ENCODE measurements around the gene S100A8. TPM values are rescaled to one million over a fixed set of nuclear protein-coding genes. Genes with fewer than 3 reads are reported as not detected.

S100A8 gene
- total and polyA plus RNA-seq, 7 donors = 14.2 to 109 (median 82.2) TPM; not detected in 1

DNA sequence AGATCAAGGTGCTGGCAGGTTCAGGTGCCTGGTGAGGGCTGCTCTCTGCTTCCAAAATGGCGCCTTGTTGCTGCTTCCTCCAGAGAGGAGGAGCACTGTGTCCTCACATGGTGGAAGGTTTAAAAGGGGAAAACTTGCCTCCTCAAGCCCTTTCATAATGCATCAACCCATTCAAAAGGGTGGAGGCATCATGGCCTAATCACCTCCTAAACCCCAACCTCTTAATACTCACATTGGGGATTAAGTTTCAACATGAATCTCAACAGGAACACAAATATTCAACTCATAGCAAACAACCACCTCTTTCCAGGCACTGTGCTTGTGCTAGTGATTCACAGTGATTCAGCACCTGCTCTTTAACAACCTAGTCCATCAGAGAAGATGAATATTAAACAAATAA lies 19.6 kb downstream of the S100A8 start:
- no peaks in the 10 kb centered on the region for H3K9me3 ChIP-seq
- no peaks in the 10 kb centered on the region for H3K27me3 ChIP-seq
- TF ChIP-seq, protein P1, sequence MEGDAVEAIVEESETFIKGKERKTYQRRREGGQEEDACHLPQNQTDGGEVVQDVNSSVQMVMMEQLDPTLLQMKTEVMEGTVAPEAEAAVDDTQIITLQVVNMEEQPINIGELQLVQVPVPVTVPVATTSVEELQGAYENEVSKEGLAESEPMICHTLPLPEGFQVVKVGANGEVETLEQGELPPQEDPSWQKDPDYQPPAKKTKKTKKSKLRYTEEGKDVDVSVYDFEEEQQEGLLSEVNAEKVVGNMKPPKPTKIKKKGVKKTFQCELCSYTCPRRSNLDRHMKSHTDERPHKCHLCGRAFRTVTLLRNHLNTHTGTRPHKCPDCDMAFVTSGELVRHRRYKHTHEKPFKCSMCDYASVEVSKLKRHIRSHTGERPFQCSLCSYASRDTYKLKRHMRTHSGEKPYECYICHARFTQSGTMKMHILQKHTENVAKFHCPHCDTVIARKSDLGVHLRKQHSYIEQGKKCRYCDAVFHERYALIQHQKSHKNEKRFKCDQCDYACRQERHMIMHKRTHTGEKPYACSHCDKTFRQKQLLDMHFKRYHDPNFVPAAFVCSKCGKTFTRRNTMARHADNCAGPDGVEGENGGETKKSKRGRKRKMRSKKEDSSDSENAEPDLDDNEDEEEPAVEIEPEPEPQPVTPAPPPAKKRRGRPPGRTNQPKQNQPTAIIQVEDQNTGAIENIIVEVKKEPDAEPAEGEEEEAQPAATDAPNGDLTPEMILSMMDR (IDR thresholded peaks at IDR 0.05) = no peak
- TF ChIP-seq EP300 (IDR thresholded peaks at IDR 0.05) (no peak), POLR2AphosphoS5 (IDR thresholded peaks at IDR 0.05) (no peak), POLR2A (IDR thresholded peaks at IDR 0.05) (no peak)
- 89 to 100% methylated on average over 1 of the region's 1 CpG for WGBS, 2 donors
- no peak overlapping the region for H3K27ac ChIP-seq
- no peaks in the 10 kb centered on the region for H3K4me1 ChIP-seq
- H3K4me3 ChIP-seq = no peak overlapping the region
- intact Hi-C loops (cut with DNase I) = no loop called here
- DNase-seq = no peak
- no peaks in the 10 kb centered on the region for H3K36me3 ChIP-seq

DNA sequence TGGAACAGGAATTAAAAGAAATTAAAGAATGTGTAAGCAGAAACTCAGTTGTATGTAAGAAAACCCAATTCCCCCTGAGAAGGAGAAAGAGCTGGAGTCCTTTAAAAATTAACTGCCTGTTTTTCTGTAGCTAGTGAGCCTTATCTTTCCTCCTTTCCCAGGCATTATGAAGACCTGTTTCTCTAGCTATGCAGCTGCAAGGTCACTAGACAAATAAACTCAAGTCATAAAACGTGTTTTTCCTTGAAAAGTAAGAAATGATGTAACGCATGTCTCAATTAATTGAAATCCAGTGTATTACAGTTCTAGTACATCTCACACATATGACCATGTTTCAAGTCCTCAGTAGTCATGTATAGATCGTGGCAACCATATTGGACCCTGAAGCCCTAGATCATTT lies 20.7 kb downstream of the S100A8 start:
- H3K4me3 ChIP-seq = no peak overlapping the region
- intact Hi-C loops (cut with DNase I) = no loop called here
- H3K36me3 ChIP-seq = no peaks in the 10 kb centered on the region
- 41 to 72% methylated on average over 3 of the region's 3 CpGs for WGBS, 2 donors
- no peak overlapping the region for H3K27ac ChIP-seq
- TF ChIP-seq POLR2AphosphoS5 (IDR thresholded peaks at IDR 0.05) (no peak), EP300 (IDR thresholded peaks at IDR 0.05) (no peak), POLR2A (IDR thresholded peaks at IDR 0.05) (no peak)
- TF ChIP-seq, protein P1 (IDR thresholded peaks at IDR 0.05) = no peak
- H3K4me1 ChIP-seq = no peaks in the 10 kb centered on the region
- no peak for DNase-seq
- H3K9me3 ChIP-seq = no peaks in the 10 kb centered on the region
- no peaks in the 10 kb centered on the region for H3K27me3 ChIP-seq

DNA sequence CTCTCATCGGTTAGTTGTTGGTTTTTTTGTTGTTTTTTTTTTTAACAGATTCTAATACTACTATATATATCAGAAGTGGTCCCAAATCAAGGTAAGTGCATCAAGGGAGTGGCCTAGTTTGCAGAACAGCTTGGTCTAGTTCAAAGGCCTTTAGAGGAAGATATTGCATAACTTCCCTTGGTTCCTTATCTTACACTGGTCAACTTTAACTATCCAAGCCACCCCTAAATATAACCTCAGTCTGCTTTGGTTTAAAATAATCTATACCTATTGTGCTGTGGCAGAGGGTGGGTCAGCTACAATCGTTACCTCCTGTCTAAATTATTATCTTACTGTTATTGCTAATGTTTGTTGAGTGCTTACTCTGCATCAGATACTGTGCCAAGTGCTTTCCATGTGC lies 22.4 kb downstream of the S100A8 start:
- intact Hi-C loops (cut with DNase I) = no loop called here
- H3K27me3 ChIP-seq = no peaks in the 10 kb centered on the region
- H3K9me3 ChIP-seq = no peaks in the 10 kb centered on the region
- H3K4me3 ChIP-seq = no peak overlapping the region
- no peak overlapping the region for H3K27ac ChIP-seq
- H3K4me1 ChIP-seq = no peaks in the 10 kb centered on the region
- 47 to 64% methylated on average over 2 of the region's 2 CpGs for whole genome bisulfite sequencing, 2 donors
- DNase-seq = no peak
- TF ChIP-seq EP300 (IDR thresholded peaks at IDR 0.05) (no peak), POLR2AphosphoS5 (IDR thresholded peaks at IDR 0.05) (no peak), POLR2A (IDR thresholded peaks at IDR 0.05) (no peak)
- TF ChIP-seq, protein P1 (IDR thresholded peaks at IDR 0.05) = no peak
- no peaks in the 10 kb centered on the region for H3K36me3 ChIP-seq

DNA sequence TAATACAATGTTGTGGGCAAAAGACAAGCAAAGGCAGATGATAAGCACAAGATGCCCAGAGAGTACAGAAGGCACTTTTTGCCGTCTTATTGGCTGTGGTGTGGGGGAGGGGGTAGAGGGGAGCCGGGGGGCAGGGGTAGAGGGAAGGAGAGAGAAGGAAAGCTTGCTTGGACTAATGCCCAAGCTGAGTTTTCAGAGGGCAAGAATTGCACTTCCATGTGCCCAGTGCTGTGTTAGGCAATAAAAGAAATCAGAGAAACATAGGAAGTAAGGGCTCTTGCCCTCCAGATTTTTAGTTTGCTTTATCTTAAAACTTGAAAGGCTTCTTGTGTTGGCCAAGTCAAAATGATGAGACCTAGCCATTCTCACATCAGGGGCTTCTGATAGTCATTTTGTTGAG lies 23.8 kb downstream of the S100A8 start:
- no peak overlapping the region for H3K27ac ChIP-seq
- no peaks in the 10 kb centered on the region for H3K36me3 ChIP-seq
- DNase-seq = no peak
- no peaks in the 10 kb centered on the region for H3K27me3 ChIP-seq
- H3K9me3 ChIP-seq = no peaks in the 10 kb centered on the region
- H3K4me1 ChIP-seq = no peaks in the 10 kb centered on the region
- TF ChIP-seq POLR2A (IDR thresholded peaks at IDR 0.05) = no peak
- no peak for TF ChIP-seq EP300 (IDR thresholded peaks at IDR 0.05)
- no peak for TF ChIP-seq POLR2AphosphoS5 (IDR thresholded peaks at IDR 0.05)
- TF ChIP-seq, protein P1 (IDR thresholded peaks at IDR 0.05) = no peak
- intact Hi-C loops (cut with DNase I) = no loop called here
- 71 to 74% methylated on average over 2 of the region's 2 CpGs for WGBS, 2 donors
- H3K4me3 ChIP-seq = no peak overlapping the region

DNA sequence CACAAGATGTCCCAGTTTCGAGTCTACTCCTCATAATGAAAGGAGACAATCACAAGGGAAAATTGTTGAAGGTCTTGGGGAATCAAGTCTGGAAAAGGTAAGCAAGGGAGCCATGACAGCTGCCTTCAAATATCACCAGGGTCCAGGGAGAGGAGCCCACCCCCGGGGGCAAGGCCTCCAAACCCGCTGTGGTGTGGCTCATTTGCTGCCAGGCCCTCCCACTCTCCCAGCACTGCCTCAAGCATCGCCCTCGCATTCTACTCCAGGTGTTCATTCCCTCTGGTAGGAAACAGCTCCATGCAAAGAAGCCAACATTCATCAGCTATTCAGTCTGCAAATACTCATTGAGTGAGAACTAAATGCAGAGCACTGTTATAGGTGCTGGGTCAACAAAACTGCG lies 24.6 kb downstream of the S100A8 start:
- no peaks in the 10 kb centered on the region for H3K9me3 ChIP-seq
- H3K4me3 ChIP-seq = no peak overlapping the region
- no peak overlapping the region for H3K27ac ChIP-seq
- H3K4me1 ChIP-seq = no peaks in the 10 kb centered on the region
- intact Hi-C loops (cut with DNase I) = no loop called here
- no peaks in the 10 kb centered on the region for H3K27me3 ChIP-seq
- no peak for TF ChIP-seq POLR2A (IDR thresholded peaks at IDR 0.05)
- no peak for TF ChIP-seq POLR2AphosphoS5 (IDR thresholded peaks at IDR 0.05)
- TF ChIP-seq EP300 (IDR thresholded peaks at IDR 0.05) = no peak
- TF ChIP-seq, protein P1 (IDR thresholded peaks at IDR 0.05) = no peak
- WGBS, 2 donors = 82 to 87% methylated on average over 6 of the region's 6 CpGs
- DNase-seq = no peak
- H3K36me3 ChIP-seq = no peaks in the 10 kb centered on the region
